ENCODE data around the gene TAOK2.

Gene TAOK2

GRCh38 chr16:29989111-29989858 is 15.6 kb downstream of the TAOK2 start:
- H3K4me3 Mint-ChIP-seq: no peak overlapping the region
- no peaks in the 10 kb centered on the region for H3K9me3 Mint-ChIP-seq
- ATAC-seq (no peak), DNase-seq (ENCODE audit: low spot score in 2 of 2) (no peak)
- peaks cover 13% of the 10 kb centered on the region for H3K4me1 Mint-ChIP-seq
- H3K36me3 Mint-ChIP-seq: peaks cover 89% of the 10 kb centered on the region
- H3K27ac Mint-ChIP-seq: no peak overlapping the region

- no peak overlapping the region for H3K27ac Mint-ChIP-seq
- peaks cover 21% of the 10 kb centered on the region for H3K4me1 Mint-ChIP-seq
- ATAC-seq (no peak), DNase-seq (ENCODE audit: low spot score in 2 of 2) (no peak)
- H3K9me3 Mint-ChIP-seq: no peaks in the 10 kb centered on the region
- no peak overlapping the region for H3K4me3 Mint-ChIP-seq
- peaks cover 88% of the 10 kb centered on the region for H3K36me3 Mint-ChIP-seq
Measured at GRCh38 chr16:29990034-29990433, 16.4 kb downstream of the TAOK2 start.

GRCh38 chr16:29990883-29991570 is 17.4 kb downstream of the TAOK2 start:
- Mint-ChIP-seq H3K4me1 (peaks cover 28% of the 10 kb centered on the region), H3K27ac (peak overlapping the region; percentile 43), H3K9me3 (no peaks in the 10 kb centered on the region), H3K4me3 (no peak overlapping the region), H3K36me3 (peaks cover 88% of the 10 kb centered on the region)
- DNase-seq (ENCODE audit: low spot score in 2 of 2) (no peak), ATAC-seq (no peak)

GRCh38 chr16:29991571-29991904 is 17.9 kb downstream of the TAOK2 start:
- no peak overlapping the region for H3K4me3 Mint-ChIP-seq

GRCh38 chr16:29992344-29992967 is 18.8 kb downstream of the TAOK2 start:
- peak overlapping the region; percentile 43 for H3K27ac Mint-ChIP-seq

More at GRCh38 chr16:29991571-29991904, 17.9 kb downstream of the TAOK2 start:
- Mint-ChIP-seq H3K4me1 (peaks cover 33% of the 10 kb centered on the region), H3K9me3 (no peaks in the 10 kb centered on the region), H3K36me3 (peaks cover 88% of the 10 kb centered on the region), H3K27ac (peak overlapping the region; percentile 43)
- DNase-seq (ENCODE audit: low spot score in 2 of 2) (no peak), ATAC-seq (no peak)

GRCh38 chr16:29993191-29993902 is 19.7 kb downstream of the TAOK2 start:
- H3K4me3 Mint-ChIP-seq: peak overlapping the region; percentile 98

More at GRCh38 chr16:29992344-29992967, 18.8 kb downstream of the TAOK2 start:
- H3K4me3 Mint-ChIP-seq: peak overlapping the region; percentile 26
- ATAC-seq: no peak
- H3K36me3 Mint-ChIP-seq: peaks cover 93% of the 10 kb centered on the region
- H3K4me1 Mint-ChIP-seq: peaks cover 40% of the 10 kb centered on the region
- no peak for DNase-seq (ENCODE audit: low spot score in 2 of 2)
- H3K9me3 Mint-ChIP-seq: no peaks in the 10 kb centered on the region

GRCh38 chr16:29993903-29994599 is 20.4 kb downstream of the TAOK2 start:
- no peak for ATAC-seq
- DNase-seq (ENCODE audit: low spot score in 2 of 2): no peak
- Mint-ChIP-seq H3K9me3 (no peaks in the 10 kb centered on the region), H3K36me3 (peaks cover 94% of the 10 kb centered on the region), H3K4me3 (peak overlapping the region; percentile 98), H3K4me1 (peaks cover 36% of the 10 kb centered on the region), H3K27ac (peak overlapping the region; percentile 99)

More at GRCh38 chr16:29993191-29993902, 19.7 kb downstream of the TAOK2 start:
- Mint-ChIP-seq H3K4me1 (peaks cover 34% of the 10 kb centered on the region), H3K27ac (peak overlapping the region; percentile 99), H3K9me3 (no peaks in the 10 kb centered on the region), H3K36me3 (peaks cover 94% of the 10 kb centered on the region)
- ATAC-seq: no peak
- DNase-seq (ENCODE audit: low spot score in 2 of 2): no peak

- DNase-seq (ENCODE audit: low spot score in 2 of 2) (peak; percentile 56 to 83), ATAC-seq (peak; percentile 52)
- Mint-ChIP-seq H3K4me1 (peaks cover 43% of the 10 kb centered on the region), H3K4me3 (peak overlapping the region; percentile 98), H3K36me3 (peaks cover 94% of the 10 kb centered on the region), H3K9me3 (no peaks in the 10 kb centered on the region), H3K27ac (peak overlapping the region; percentile 99)
Measured at GRCh38 chr16:29994600-29995323, 21.1 kb downstream of the TAOK2 start.

- peaks cover 44% of the 10 kb centered on the region for H3K4me1 Mint-ChIP-seq
Measured at GRCh38 chr16:29995324-29995910, 21.7 kb downstream of the TAOK2 start, which contains the start of gene HIRIP3. Gene HIRIP3 (minus strand): TSS chr16:29995617. CDS start chr16:29995605, 12 bp downstream.

GRCh38 chr16:29995911-29996765 is 22.5 kb downstream of the TAOK2 start, which contains the start of gene INO80E:
Gene INO80E (plus strand): TSS chr16:29996241. CDS start chr16:29996311, 70 bp downstream.
- Mint-ChIP-seq H3K4me1 (peaks cover 44% of the 10 kb centered on the region), H3K9me3 (no peaks in the 10 kb centered on the region), H3K27ac (peak within 1 kb of the TSS; percentile 99), H3K4me3 (peak within 1 kb of the TSS; percentile 98), H3K36me3 (peaks cover 97% of the 10 kb centered on the region)
- DNase-seq (ENCODE audit: low spot score in 2 of 2): peak; percentile 96 to 99
- ATAC-seq: peak; percentile 99

More at GRCh38 chr16:29995324-29995910, 21.7 kb downstream of the TAOK2 start, which contains the start of gene HIRIP3:
- H3K4me3 Mint-ChIP-seq: peak within 1 kb of the TSS; percentile 98
- H3K27ac Mint-ChIP-seq: peak within 1 kb of the TSS; percentile 99
- H3K36me3 Mint-ChIP-seq: peaks cover 94% of the 10 kb centered on the region
- H3K9me3 Mint-ChIP-seq: no peaks in the 10 kb centered on the region
- peak; percentile 85 to 93 for DNase-seq (ENCODE audit: low spot score in 2 of 2)
- ATAC-seq: peak; percentile 74

GRCh38 chr16:29996766-29997250 is 23.1 kb downstream of the TAOK2 start:
- peak overlapping the region; percentile 99 for H3K27ac Mint-ChIP-seq
- H3K4me3 Mint-ChIP-seq: peak overlapping the region; percentile 98
- no peaks in the 10 kb centered on the region for H3K9me3 Mint-ChIP-seq
- no peak for ATAC-seq
- peaks cover 47% of the 10 kb centered on the region for H3K4me1 Mint-ChIP-seq
- no peak for DNase-seq (ENCODE audit: low spot score in 2 of 2)
- H3K36me3 Mint-ChIP-seq: peaks cover 95% of the 10 kb centered on the region

- peaks cover 53% of the 10 kb centered on the region for H3K4me1 Mint-ChIP-seq
Measured at GRCh38 chr16:29999605-30000004, 25.9 kb downstream of the TAOK2 start.

More at GRCh38 chr16:29999605-30000004, 25.9 kb downstream of the TAOK2 start:
- Mint-ChIP-seq H3K4me3 (no peak overlapping the region), H3K9me3 (no peaks in the 10 kb centered on the region), H3K36me3 (peaks cover 86% of the 10 kb centered on the region), H3K27ac (peak overlapping the region; percentile 58)
- DNase-seq (ENCODE audit: low spot score in 2 of 2) (no peak), ATAC-seq (no peak)
